CD14-positive monocyte (primary cell): ENCODE data around the gene SORBS1. TPM values are rescaled to one million over a fixed set of nuclear protein-coding genes. Genes with fewer than 3 reads are reported as not detected.

Experiments
- DNase-seq, 3 donors: peaks; one replicate each; pipeline ENCODE4 v3.0.0-alpha.2; 2011 to 2022
- H2AFZ ChIP-seq: 2 replicates; pipeline ENCODE4 v1.6.0; 2012; ENCODE audit warnings: mild to moderate bottlenecking, low read depth, low read length, inconsistent platforms; ENCODE audit not compliant: insufficient read depth, poor library complexity, severe bottlenecking
- H3K27ac ChIP-seq, 2 donors: 1 replicate in 1 of 2; 2 replicates in 1 of 2; pipeline ENCODE4 v1.5.1; 2012 to 2013; ENCODE audit warnings: low read length in 2 of 2, control low read depth in 1 of 2, inconsistent platforms in 1 of 2, low read depth in 1 of 2, mild to moderate bottlenecking in 1 of 2
- H3K27me3 ChIP-seq, 2 donors: one replicate each; pipeline versions ENCODE4 v1.6.0 to v1.6.1; 2011 to 2013; ENCODE audit warnings: low read length in 2 of 2; ENCODE audit not compliant: control insufficient read depth in 2 of 2, insufficient read depth in 2 of 2
- H3K36me3 ChIP-seq, 2 donors: replicated peaks in 1 of 2; 1 replicate in 1 of 2; 2 replicates in 1 of 2; pipeline versions ENCODE4 v1.5.1 to v1.6.1; 2012 to 2013; ENCODE audit warnings: low read length in 2 of 2, control low read depth in 1 of 2, inconsistent platforms in 1 of 2, mild to moderate bottlenecking in 1 of 2; ENCODE audit not compliant: insufficient read depth in 2 of 2, control insufficient read depth in 1 of 2
- H3K4me1 ChIP-seq, 2 donors: 1 replicate in 1 of 2; 2 replicates in 1 of 2; pipeline versions ENCODE4 v1.5.1 to v1.6.1; 2012 to 2013; ENCODE audit warnings: low read length in 2 of 2, control low read depth in 1 of 2, inconsistent platforms in 1 of 2, mild to moderate bottlenecking in 1 of 2, moderate library complexity in 1 of 2; ENCODE audit not compliant: insufficient read depth in 2 of 2, control insufficient read depth in 1 of 2
- H3K4me2 ChIP-seq: replicated peaks from 2 replicates; pipeline ENCODE3; 2012; ENCODE audit warnings: low read length, moderate library complexity, mild to moderate bottlenecking; ENCODE audit not compliant: poor library complexity, severe bottlenecking; ENCODE audit errors: extremely low read depth
- H3K4me3 ChIP-seq, 3 experiments: fragments of 200-600 bp in 1 of 3; sonication (generic) in 1 of 3; replicated peaks in 1 of 3; 1 replicate in 2 of 3; 2 replicates in 1 of 3; pipeline ENCODE4 v1.5.1; 2011 to 2013; ENCODE audit warnings: low read length in 3 of 3, mild to moderate bottlenecking in 3 of 3, control low read depth in 2 of 3, low read depth in 2 of 3, inconsistent platforms in 1 of 3, moderate library complexity in 1 of 3
- H3K79me2 ChIP-seq: 2 replicates; pipeline ENCODE4 v1.6.0; 2012; ENCODE audit warnings: mild to moderate bottlenecking, control low read depth, inconsistent platforms, low read length, moderate library complexity; ENCODE audit not compliant: insufficient read depth
- H3K9ac ChIP-seq: 2 replicates; pipeline ENCODE4 v1.6.0; 2017; ENCODE audit warnings: low read length, mild to moderate bottlenecking; ENCODE audit not compliant: insufficient read depth, poor library complexity, severe bottlenecking
- H3K9me3 ChIP-seq, 2 donors: replicated peaks in 1 of 2; 1 replicate in 1 of 2; 2 replicates in 1 of 2; pipeline versions ENCODE4 v1.5.1 to v1.6.1; 2012 to 2013; ENCODE audit warnings: low read length in 2 of 2, control low read depth in 1 of 2; ENCODE audit not compliant: control insufficient read depth in 1 of 2, insufficient read depth in 1 of 2
- H4K20me1 ChIP-seq: 2 replicates; pipeline ENCODE4 v1.6.0; 2012; ENCODE audit warnings: mild to moderate bottlenecking, low read length, control low read depth, moderate library complexity; ENCODE audit not compliant: insufficient read depth
- H3K27ac Mint-ChIP-seq, 7 donors: one replicate each; pipeline ENCODE4 v1.8.0; 2020; ENCODE audit warnings: mild to moderate bottlenecking in 7 of 7, mixed read lengths in 7 of 7, moderate library complexity in 6 of 7, inconsistent platforms in 2 of 7
- H3K27me3 Mint-ChIP-seq, 3 donors: one replicate each; pipeline ENCODE4 v1.8.0; 2021 to 2022; ENCODE audit warnings: low read depth in 3 of 3, mild to moderate bottlenecking in 3 of 3, mixed read lengths in 3 of 3, moderate library complexity in 3 of 3, inconsistent platforms in 1 of 3
- H3K36me3 Mint-ChIP-seq, 2 donors: one replicate each; pipeline ENCODE4 v1.8.0; 2020; ENCODE audit warnings: mixed read lengths in 2 of 2, inconsistent platforms in 1 of 2, mild to moderate bottlenecking in 1 of 2
- H3K4me1 Mint-ChIP-seq: one replicate; pipeline ENCODE4 v1.8.0; 2020; ENCODE audit warnings: mild to moderate bottlenecking, mixed read lengths
- H3K4me3 Mint-ChIP-seq, 2 donors: one replicate each; pipeline ENCODE4 v1.8.0; 2020; ENCODE audit warnings: mild to moderate bottlenecking in 2 of 2, mixed read lengths in 2 of 2, moderate library complexity in 1 of 2
- H3K9me3 Mint-ChIP-seq, 7 donors: one replicate each; pipeline ENCODE4 v1.8.0; 2020 to 2022; ENCODE audit warnings: mixed read lengths in 7 of 7, mild to moderate bottlenecking in 6 of 7, moderate library complexity in 6 of 7, inconsistent platforms in 2 of 7
- CTCF ChIP-seq: fragments of 200-600 bp; IDR thresholded peaks from one replicate; pipeline ENCODE4 v1.8.0; 2022; ENCODE audit warnings: antibody characterized with exemption, mild to moderate bottlenecking
- WGBS: methylation state at CpG from one replicate; pipeline ENCODE4 v1.1.5; 2013; ENCODE audit warnings: missing lambda C conversion rate; ENCODE audit not compliant: insufficient coverage; 5-methylcytosine and 5-hydroxymethylcytosine counted together
- intact Hi-C, 2 donors: fragments of 100-400 bp; cut with micrococcal nuclease; formaldehyde crosslinking; loops; one replicate each; pipeline versions ENCODE4 v1.15.0 to v1.15.1; 2023
- polyA plus RNA-seq, 3 donors: library from polyadenylated mRNA; depleted of rRNA in 1 of 3; unstranded in 2 of 3; stranded (reverse) in 1 of 3; fragments of 300-500 nt in 2 of 3; fragments of >200 nt in 1 of 3; fragmentation: Illumina TruSeq in 2 of 3; gene quantifications; 1 replicate in 2 of 3; 2 replicates in 1 of 3; pipeline ENCODE4 v1.2.3, GENCODE V29; 2012 to 2021

Gene SORBS1
- polyA plus RNA-seq, 3 donors: 0.08 to 0.15 TPM; not detected in 1

- no peaks in the 10 kb centered on the region for H3K4me1 Mint-ChIP-seq
- Histone ChIP-seq H4K20me1 (no peaks in the 10 kb centered on the region), H3K4me2 (no peak overlapping the region), H2AFZ (no peak overlapping the region), H3K27ac (no peak overlapping the region), H3K36me3 (peaks cover 23 to 69% of the 10 kb centered on the region in 2 donors), H3K4me3 (no peak overlapping the region), H3K79me2 (no peaks in the 10 kb centered on the region), H3K4me1 (no peaks in the 10 kb centered on the region), H3K9ac (no peak overlapping the region), H3K9me3 (no peaks in the 10 kb centered on the region), H3K27me3 (no peaks in the 10 kb centered on the region)
- H3K36me3 Mint-ChIP-seq: peaks cover 43 to 55% of the 10 kb centered on the region in 2 donors
- no peaks in the 10 kb centered on the region for H3K9me3 Mint-ChIP-seq
- TF ChIP-seq CTCF: no peak
- H3K27me3 Mint-ChIP-seq: peaks cover 0 to 1% (median under 1%) of the 10 kb centered on the region in 3 donors
- H3K27ac Mint-ChIP-seq: no peak overlapping the region
- no peak overlapping the region for H3K4me3 Mint-ChIP-seq
- no CpG with 5 or more reads among the region's 3 CpGs for WGBS
- no peak for DNase-seq
- intact Hi-C loops: no loop called here
These were observed 45.8 kb upstream of the SORBS1 start for GRCh38 chr10:95606922-95607321.

DNA sequence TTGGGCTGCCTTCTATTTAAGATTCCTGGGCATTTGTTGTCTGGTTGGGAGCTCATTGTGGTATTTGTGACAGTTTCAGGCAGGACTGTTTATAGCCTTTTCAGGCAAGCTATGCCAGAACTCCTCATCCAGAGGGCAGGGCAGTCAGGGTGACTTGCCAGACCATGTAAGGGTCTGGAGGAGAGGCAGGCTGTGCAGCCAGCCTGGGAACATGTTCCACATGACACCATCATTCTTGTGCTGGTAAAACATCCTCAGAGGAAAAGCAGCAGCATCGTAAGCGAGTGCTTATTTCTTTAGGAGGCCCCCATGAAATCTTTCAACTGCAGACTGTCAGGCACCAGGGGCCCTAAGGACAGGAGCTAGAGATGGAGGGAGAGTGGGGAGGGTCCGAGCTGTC, 44.0 kb upstream of the SORBS1 start:
- no peak overlapping the region for H3K4me2 ChIP-seq
- H3K4me1 ChIP-seq: no peaks in the 10 kb centered on the region
- Mint-ChIP-seq H3K4me1 (no peaks in the 10 kb centered on the region), H3K27ac (peak overlapping the region in 2 of 7 donors; percentile 7 to 23), H3K36me3 (peaks cover 30 to 39% of the 10 kb centered on the region in 2 donors), H3K9me3 (no peaks in the 10 kb centered on the region), H3K4me3 (no peak overlapping the region), H3K27me3 (peaks cover 0 to 3% (median 2%) of the 10 kb centered on the region in 3 donors)
- no peaks in the 10 kb centered on the region for H3K27me3 ChIP-seq
- no peak overlapping the region for H3K27ac ChIP-seq
- 97% methylated on average over 3 of the region's 3 CpGs for WGBS
- no peaks in the 10 kb centered on the region for H3K9me3 ChIP-seq
- no peak overlapping the region for H2AFZ ChIP-seq
- intact Hi-C loops: no loop called here
- no peak overlapping the region for H3K4me3 ChIP-seq
- no peaks in the 10 kb centered on the region for H4K20me1 ChIP-seq
- no peak for TF ChIP-seq CTCF
- no peak for DNase-seq
- no peaks in the 10 kb centered on the region for H3K79me2 ChIP-seq
- H3K36me3 ChIP-seq: peaks cover 12 to 51% of the 10 kb centered on the region in 2 donors
- H3K9ac ChIP-seq: no peak overlapping the region
